ENCODE results near the gene MAP3K12.

- no peak for TF ChIP-seq CTCF (IDR thresholded peaks at IDR 0.05; ENCODE audit: low read length)
- TF ChIP-seq EZH2 (IDR thresholded peaks at IDR 0.05; ENCODE audit: borderline replicate concordance, low read length): no peak
Measured at GRCh38 chr12:53461059-53461458, 38.2 kb downstream of the MAP3K12 start.
